Fibroblast of lung (primary cell): ENCODE measurements around the gene USP24. TPM values are rescaled to one million over a fixed set of nuclear protein-coding genes. Genes with fewer than 3 reads are reported as not detected.

ENCODE experiments used
- DNase-seq, 2 donors: peaks; one replicate each; pipeline versions ENCODE4 v3.0.0 to v3.0.0-alpha.2; 2010; ENCODE audit warnings: low read depth in 2 of 2
- H2AFZ ChIP-seq: 2 replicates; pipeline ENCODE4 v1.5.1; 2012; ENCODE audit warnings: low read length, control low read depth, inconsistent platforms
- H3K27ac ChIP-seq: 2 replicates; pipeline ENCODE4 v1.5.1; 2011; ENCODE audit warnings: low read length, control low read depth; ENCODE audit not compliant: insufficient read depth
- H3K27me3 ChIP-seq: 2 replicates; pipeline ENCODE4 v1.5.1; 2011; ENCODE audit warnings: mild to moderate bottlenecking, low read length; ENCODE audit not compliant: control insufficient read depth, insufficient read depth
- H3K36me3 ChIP-seq: 2 replicates; pipeline ENCODE4 v1.5.1; 2011; ENCODE audit warnings: low read length; ENCODE audit not compliant: control insufficient read depth, insufficient read depth
- H3K4me1 ChIP-seq: 2 replicates; pipeline ENCODE4 v1.5.1; 2011; ENCODE audit warnings: low read length; ENCODE audit not compliant: control insufficient read depth, insufficient read depth; ENCODE audit errors: extremely low read depth
- H3K4me2 ChIP-seq: 2 replicates; pipeline ENCODE4 v1.5.1; 2011; ENCODE audit warnings: low read length, control low read depth; ENCODE audit not compliant: insufficient read depth; ENCODE audit errors: extremely low read depth
- H3K4me3 ChIP-seq, 4 experiments: fragments of 200-600 bp in 1 of 4; sonication (generic) in 1 of 4; replicated peaks in 1 of 4; 2 replicates each; pipeline ENCODE4 v1.5.1; 2011 to 2016; ENCODE audit warnings: low read length in 4 of 4, low read depth in 3 of 4, mild to moderate bottlenecking in 3 of 4, control low read depth in 2 of 4, inconsistent platforms in 1 of 4, mixed read lengths in 1 of 4; ENCODE audit not compliant: insufficient read depth in 1 of 4; ENCODE audit errors: control extremely low read depth in 1 of 4
- H3K79me2 ChIP-seq: 2 replicates; pipeline ENCODE4 v1.5.1; 2012; ENCODE audit warnings: mild to moderate bottlenecking, low read length, inconsistent platforms; ENCODE audit not compliant: control insufficient read depth, insufficient read depth
- H3K9ac ChIP-seq: 2 replicates; pipeline ENCODE4 v1.5.1; 2011; ENCODE audit warnings: mild to moderate bottlenecking, low read length, control low read depth; ENCODE audit not compliant: insufficient read depth
- H3K9me3 ChIP-seq: 2 replicates; pipeline ENCODE4 v1.5.1; 2012; ENCODE audit warnings: low read depth, low read length; ENCODE audit not compliant: control insufficient read depth, insufficient read depth
- H4K20me1 ChIP-seq: 2 replicates; pipeline ENCODE4 v1.5.1; 2011; ENCODE audit warnings: low read length; ENCODE audit not compliant: control insufficient read depth, insufficient read depth; ENCODE audit errors: extremely low read depth
- EZH2 ChIP-seq: IDR thresholded peaks from 2 replicates; pipeline ENCODE4 v1.5.1; 2012; ENCODE audit warnings: low read length, control low read depth, mild to moderate bottlenecking; ENCODE audit errors: missing control alignments
- polyA plus RNA-seq, 2 donors: library from polyadenylated mRNA; depleted of rRNA in 1 of 2; stranded (reverse) in 1 of 2; unstranded in 1 of 2; fragments of >200 nt; gene quantifications; 2 replicates each; pipeline ENCODE4 v1.2.1, GENCODE V29; 2011 to 2012; ENCODE audit warnings: missing spikeins in 1 of 2
- total RNA-seq: library from RNA; depleted of rRNA; stranded (reverse); fragments of >200 nt; gene quantifications from 2 replicates; pipeline ENCODE4 v1.2.1, GENCODE V29; 2014
- TF ChIP-seq, protein P1 (sequence below), 2 donors: IDR thresholded peaks in 1 of 2; conservative IDR thresholded peaks in 1 of 2; 1 replicate in 1 of 2; 2 replicates in 1 of 2; pipeline ENCODE4 v1.5.1; 2011 to 2012; ENCODE audit warnings: low read length in 2 of 2, control low read depth in 1 of 2, inconsistent platforms in 1 of 2, low read depth in 1 of 2, mild to moderate bottlenecking in 1 of 2

The USP24 gene
- total and polyA plus RNA-seq, 2 donors (not counting 1 experiment from before 2014, with no cell fraction given), result 16.4 to 63.9 TPM

DNA sequence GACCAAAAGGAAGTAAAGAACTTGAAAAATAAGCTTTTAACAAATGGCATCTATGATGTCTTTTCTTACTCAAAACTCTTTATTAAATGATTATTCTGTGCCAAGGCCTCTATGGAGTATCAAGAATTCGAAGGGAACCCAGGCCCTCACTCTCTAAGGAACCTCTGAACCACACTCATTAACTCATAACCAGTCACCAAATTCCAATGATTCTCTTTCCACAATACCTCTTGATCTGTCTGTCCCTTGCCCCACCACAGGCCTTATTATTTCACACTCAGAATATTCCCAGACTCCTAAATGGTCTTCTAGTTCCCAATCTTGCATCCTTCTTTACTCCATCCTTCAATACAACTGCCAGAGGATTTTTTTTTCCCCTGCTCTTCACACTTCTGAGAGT, 138.8 kb downstream of the USP24 start:
- H3K4me3 ChIP-seq, result no peak overlapping the region
- no peak overlapping the region for H3K4me2 ChIP-seq
- peaks cover 17% of the 10 kb centered on the region for H3K36me3 ChIP-seq
- H2AFZ ChIP-seq, result no peak overlapping the region
- H3K4me1 ChIP-seq, result no peaks in the 10 kb centered on the region
- H3K27me3 ChIP-seq, result no peaks in the 10 kb centered on the region
- H3K27ac ChIP-seq, result no peak overlapping the region
- H3K9ac ChIP-seq, result no peak overlapping the region
- no peak for TF ChIP-seq EZH2
- TF ChIP-seq, protein P1, sequence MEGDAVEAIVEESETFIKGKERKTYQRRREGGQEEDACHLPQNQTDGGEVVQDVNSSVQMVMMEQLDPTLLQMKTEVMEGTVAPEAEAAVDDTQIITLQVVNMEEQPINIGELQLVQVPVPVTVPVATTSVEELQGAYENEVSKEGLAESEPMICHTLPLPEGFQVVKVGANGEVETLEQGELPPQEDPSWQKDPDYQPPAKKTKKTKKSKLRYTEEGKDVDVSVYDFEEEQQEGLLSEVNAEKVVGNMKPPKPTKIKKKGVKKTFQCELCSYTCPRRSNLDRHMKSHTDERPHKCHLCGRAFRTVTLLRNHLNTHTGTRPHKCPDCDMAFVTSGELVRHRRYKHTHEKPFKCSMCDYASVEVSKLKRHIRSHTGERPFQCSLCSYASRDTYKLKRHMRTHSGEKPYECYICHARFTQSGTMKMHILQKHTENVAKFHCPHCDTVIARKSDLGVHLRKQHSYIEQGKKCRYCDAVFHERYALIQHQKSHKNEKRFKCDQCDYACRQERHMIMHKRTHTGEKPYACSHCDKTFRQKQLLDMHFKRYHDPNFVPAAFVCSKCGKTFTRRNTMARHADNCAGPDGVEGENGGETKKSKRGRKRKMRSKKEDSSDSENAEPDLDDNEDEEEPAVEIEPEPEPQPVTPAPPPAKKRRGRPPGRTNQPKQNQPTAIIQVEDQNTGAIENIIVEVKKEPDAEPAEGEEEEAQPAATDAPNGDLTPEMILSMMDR (conservative IDR thresholded peaks at IDR 0.05 in 1 of 2, IDR thresholded peaks at IDR 0.05 in 1 of 2; ENCODE audit: low read depth in 1 of 2, low read length in 2 of 2), result no peak
- no peaks in the 10 kb centered on the region for H4K20me1 ChIP-seq
- DNase-seq, result peak in 1 of 2 donors; percentile 50
- H3K79me2 ChIP-seq, result no peaks in the 10 kb centered on the region
- no peaks in the 10 kb centered on the region for H3K9me3 ChIP-seq

DNA sequence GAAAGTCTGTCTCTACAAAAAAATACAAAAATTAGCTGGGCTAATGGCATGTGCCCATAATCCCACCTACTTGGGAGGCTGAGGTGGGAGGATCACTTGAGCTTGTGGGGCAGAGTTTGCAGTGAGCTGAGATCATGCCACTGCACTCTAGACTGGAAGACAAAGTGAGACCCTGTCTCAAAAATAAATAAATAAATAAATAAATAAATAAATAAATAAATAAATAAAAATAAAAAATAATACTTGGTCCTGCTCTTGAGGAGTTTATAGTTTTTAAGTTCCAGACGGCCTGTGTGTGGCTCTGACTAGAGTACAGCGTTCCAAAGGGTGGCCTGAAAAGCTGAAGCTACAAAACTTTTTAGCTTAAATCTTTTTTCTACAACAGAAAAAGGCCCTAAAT, 140.7 kb downstream of the USP24 start:
- Histone ChIP-seq H3K9ac (no peak overlapping the region), H3K27me3 (no peaks in the 10 kb centered on the region), H4K20me1 (no peaks in the 10 kb centered on the region), H3K27ac (no peak overlapping the region), H3K4me2 (no peak overlapping the region), H3K79me2 (no peaks in the 10 kb centered on the region), H3K4me1 (no peaks in the 10 kb centered on the region), H3K4me3 (no peak overlapping the region), H2AFZ (no peak overlapping the region), H3K9me3 (no peaks in the 10 kb centered on the region), H3K36me3 (peaks cover 13% of the 10 kb centered on the region)
- TF ChIP-seq, protein P1 (conservative IDR thresholded peaks at IDR 0.05 in 1 of 2, IDR thresholded peaks at IDR 0.05 in 1 of 2; ENCODE audit: low read depth in 1 of 2, low read length in 2 of 2), result no peak
- TF ChIP-seq EZH2, result no peak
- no peak for DNase-seq

DNA sequence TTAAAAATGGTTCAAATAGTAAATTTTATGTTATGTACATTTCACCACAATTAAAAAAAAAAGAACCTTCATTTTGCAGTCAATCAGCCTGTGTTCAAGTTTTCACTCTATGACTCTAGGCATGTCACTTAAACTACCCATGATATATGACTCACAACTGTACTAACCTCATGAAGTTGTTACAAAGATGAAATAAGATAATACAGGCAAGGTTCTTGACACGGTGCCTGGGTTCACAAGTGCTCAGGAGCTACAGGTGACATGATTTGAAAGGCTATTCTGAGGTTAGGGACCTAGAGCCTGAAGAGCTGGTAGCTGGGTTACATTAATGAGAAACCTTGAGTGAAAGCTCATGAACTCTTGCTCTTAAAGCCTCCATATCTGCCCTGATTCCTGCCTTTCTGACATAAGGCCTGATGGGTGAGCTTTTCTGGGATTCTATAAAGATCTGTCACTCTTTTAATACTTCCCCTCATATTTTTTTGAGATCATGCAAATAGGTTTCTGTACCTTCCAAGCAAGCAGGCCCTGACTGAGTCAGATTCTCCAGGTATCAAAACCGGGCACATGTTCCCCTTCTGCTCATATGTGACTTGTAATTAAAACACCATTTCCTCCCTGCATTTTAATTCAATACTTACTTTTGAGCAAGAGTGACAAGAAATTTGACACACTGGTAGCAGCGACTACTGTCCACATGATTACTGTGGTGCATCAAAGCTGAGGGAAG, 141.8 kb downstream of the USP24 start:
- no peak overlapping the region for H3K27ac ChIP-seq
- H3K9ac ChIP-seq, result no peak overlapping the region
- no peak overlapping the region for H2AFZ ChIP-seq
- TF ChIP-seq, protein P1 (conservative IDR thresholded peaks at IDR 0.05 in 1 of 2, IDR thresholded peaks at IDR 0.05 in 1 of 2; ENCODE audit: low read depth in 1 of 2, low read length in 2 of 2), result no peak
- no peak for TF ChIP-seq EZH2
- no peak for DNase-seq
- H3K79me2 ChIP-seq, result no peaks in the 10 kb centered on the region
- H3K4me3 ChIP-seq, result no peak overlapping the region
- H3K36me3 ChIP-seq, result peaks cover 17% of the 10 kb centered on the region
- H3K27me3 ChIP-seq, result no peaks in the 10 kb centered on the region
- H3K4me2 ChIP-seq, result no peak overlapping the region
- no peaks in the 10 kb centered on the region for H4K20me1 ChIP-seq
- H3K4me1 ChIP-seq, result no peaks in the 10 kb centered on the region
- H3K9me3 ChIP-seq, result no peaks in the 10 kb centered on the region
